Measurements from ENCODE around the gene SEMA5B. TPM values are rescaled to one million over a fixed set of nuclear protein-coding genes. Genes with fewer than 3 reads are reported as not detected.

The SEMA5B gene
- total and polyA plus RNA-seq, 9 of the 15 experiments (the other 6 are each of a cell fraction or from before 2014, with no cell fraction given) = not detected

DNA sequence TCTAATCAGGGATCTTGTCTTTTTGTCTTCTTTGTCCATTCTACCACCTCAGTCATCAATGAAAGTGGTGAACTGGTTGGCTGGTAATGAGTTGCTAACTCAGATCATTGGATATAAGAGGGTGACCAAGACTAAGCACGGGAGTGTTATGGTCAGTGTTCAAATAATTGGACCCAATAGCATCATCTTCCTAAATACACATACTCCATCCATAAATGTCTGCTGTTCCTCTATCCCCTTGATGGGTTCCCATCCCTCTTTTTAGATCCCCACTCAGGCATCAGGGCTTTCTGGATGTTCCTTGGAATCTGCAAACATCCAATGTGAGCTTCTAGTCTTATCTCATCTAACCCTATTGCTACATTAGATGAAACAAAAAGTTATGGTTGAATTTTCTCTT is 3.5 kb downstream of the SEMA5B start:
- ATAC-seq = no peak
- intact Hi-C loops (cut with micrococcal nuclease) = loop anchor here (10.0 kb wide), 2 partner anchors 269 to 459 kb away; partner anchors contain the start of genes DTX3L and PARP9
- POLR2A ChIA-PET = interaction anchor here (1.5 kb wide), 1 partner anchor 10 kb away, joined by 4 read pairs; no protein-coding TSS in a partner anchor

More for the DNA sequence above, 3.5 kb downstream of the SEMA5B start:
- WGBS (ENCODE audit: insufficient coverage, low coverage, missing lambda C conversion rate) = 0% methylated on average over 1 of the region's 1 CpG
- no TSS peak for BruUV-seq (replicated peaks)
- no peak for DNase-seq (ENCODE audit: extremely low read depth in 1 of 4, low spot score in 3 of 4)
- Histone ChIP-seq H3K4me2 (ENCODE audit: insufficient read depth, low read length) (no peak overlapping the region), H3K9me1 (ENCODE audit: control insufficient read depth, insufficient read depth, low read length) (no peaks in the 10 kb centered on the region), H3K4me3 (no peak overlapping the region), H4K20me1 (replicated peaks; ENCODE audit: control insufficient read depth, insufficient read depth, low read length) (no peaks in the 10 kb centered on the region), H3K27me3 (ENCODE audit: control insufficient read depth in 2 of 2, insufficient read depth in 2 of 2, low read length in 2 of 2) (peaks cover 17 to 54% of the 10 kb centered on the region in 2 experiments), H3K4me1 (replicated peaks in 1 of 2; ENCODE audit: control insufficient read depth in 2 of 2, insufficient read depth in 2 of 2, low read length in 2 of 2) (peaks cover 5 to 20% of the 10 kb centered on the region in 2 experiments; a peak in 4 of 5 replicates), H3K9ac (ENCODE audit: insufficient read depth in 1 of 2, low read depth in 2 of 2, low read length in 2 of 2) (no peak overlapping the region), H3K36me3 (ENCODE audit: control insufficient read depth, insufficient read depth, low read length) (no peaks in the 10 kb centered on the region), H3K79me2 (ENCODE audit: control insufficient read depth, insufficient read depth, low read length) (no peaks in the 10 kb centered on the region), H3K9me3 (replicated peaks; ENCODE audit: control insufficient read depth, insufficient read depth, low read depth, low read length) (no peaks in the 10 kb centered on the region), H2AFZ (ENCODE audit: low read depth, low read length) (no peak overlapping the region), H3K27ac (ENCODE audit: extremely low read depth, low read depth, low read length) (no peak overlapping the region)
- CTCF ChIA-PET (ENCODE audit: low intra/inter-chr PET ratio) = no interaction called here
- in situ Hi-C loops (cut with MboI) = no loop called here
- TF ChIP-seq, protein P1, sequence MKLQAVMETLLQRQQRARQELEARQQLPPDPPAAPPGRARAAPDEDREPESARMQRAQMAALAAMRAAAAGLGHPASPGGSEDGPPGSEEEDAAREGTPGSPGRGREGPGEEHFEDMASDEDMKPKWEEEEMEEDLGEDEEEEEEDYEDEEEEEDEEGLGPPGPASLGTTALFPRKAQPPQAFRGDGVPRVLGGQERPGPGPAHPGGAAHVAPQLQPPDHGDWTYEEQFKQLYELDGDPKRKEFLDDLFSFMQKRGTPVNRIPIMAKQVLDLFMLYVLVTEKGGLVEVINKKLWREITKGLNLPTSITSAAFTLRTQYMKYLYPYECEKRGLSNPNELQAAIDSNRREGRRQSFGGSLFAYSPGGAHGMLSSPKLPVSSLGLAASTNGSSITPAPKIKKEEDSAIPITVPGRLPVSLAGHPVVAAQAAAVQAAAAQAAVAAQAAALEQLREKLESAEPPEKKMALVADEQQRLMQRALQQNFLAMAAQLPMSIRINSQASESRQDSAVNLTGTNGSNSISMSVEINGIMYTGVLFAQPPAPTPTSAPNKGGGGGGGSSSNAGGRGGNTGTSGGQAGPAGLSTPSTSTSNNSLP (IDR thresholded peaks at IDR 0.05; ENCODE audit: borderline replicate concordance, low read depth, low read length) = no peak
- TF ChIP-seq ZNF133 (CRISPR knock-in tag; IDR thresholded peaks at IDR 0.05) (no peak), DNMT1 (IDR thresholded peaks at IDR 0.05) (no peak), SOX6 (IDR thresholded peaks at IDR 0.05) (no peak), ZNF253 (CRISPR knock-in tag; conservative IDR thresholded peaks at IDR 0.05) (no peak), BCOR (IDR thresholded peaks at IDR 0.05) (no peak), BMI1 (IDR thresholded peaks at IDR 0.05; ENCODE audit: low read length) (no peak), HSF4 (CRISPR knock-in tag; IDR thresholded peaks at IDR 0.05; ENCODE audit: borderline replicate concordance) (no peak)
- TF ChIP-seq, protein P2, sequence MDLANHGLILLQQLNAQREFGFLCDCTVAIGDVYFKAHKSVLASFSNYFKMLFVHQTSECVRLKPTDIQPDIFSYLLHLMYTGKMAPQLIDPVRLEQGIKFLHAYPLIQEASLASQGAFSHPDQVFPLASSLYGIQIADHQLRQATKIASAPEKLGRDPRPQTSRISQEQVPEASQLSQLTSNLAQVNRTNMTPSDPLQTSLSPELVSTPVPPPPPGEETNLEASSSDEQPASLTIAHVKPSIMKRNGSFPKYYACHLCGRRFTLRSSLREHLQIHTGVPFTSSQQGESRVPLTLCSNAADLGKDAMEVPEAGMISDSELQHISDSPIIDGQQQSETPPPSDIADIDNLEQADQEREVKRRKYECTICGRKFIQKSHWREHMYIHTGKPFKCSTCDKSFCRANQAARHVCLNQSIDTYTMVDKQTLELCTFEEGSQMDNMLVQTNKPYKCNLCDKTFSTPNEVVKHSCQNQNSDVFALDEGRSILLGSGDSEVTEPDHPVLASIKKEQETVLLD (IDR thresholded peaks at IDR 0.05) = no peak
- no peak for FAIRE-seq

Data from K562 (cell line).